TTC549 (cell line): ENCODE data around the gene RASSF7.
"Not testable (repeated sequence)": the region's sequence is repeated elsewhere in the genome, so short reads cannot be mapped to it uniquely, and the experiment has no call there.

Experiments
- FAIRE-seq: peaks from 2 replicates; lab custom pipeline; 2012; peaks lifted over from hg19 to GRCh38; lab: Jason Lieb, UNC

Gene RASSF7

GRCh38 chr11:560305-561147 lies at the start of gene RASSF7, which contains the start of gene LMNTD2:
TSS of gene RASSF7 (plus strand) at chr11:560970. CDS start at chr11:561769, 799 bp downstream.
TSS of gene LMNTD2 (minus strand) at chr11:560738. CDS start at chr11:560716, 22 bp downstream.
- FAIRE-seq, result no peak

- FAIRE-seq, result no peak
Measured at GRCh38 chr11:512761-513595, 47.8 kb upstream of the RASSF7 start.

- FAIRE-seq, result no peak
Measured at GRCh38 chr11:514606-515005, 46.2 kb upstream of the RASSF7 start.

- FAIRE-seq, result no peak
Measured at GRCh38 chr11:515131-515530, 45.6 kb upstream of the RASSF7 start.

- no peak for FAIRE-seq
Measured at GRCh38 chr11:516400-516799, 44.4 kb upstream of the RASSF7 start.

- FAIRE-seq, result not testable (repeated sequence)
Measured at GRCh38 chr11:516918-517685, 43.7 kb upstream of the RASSF7 start.

- FAIRE-seq, result no peak
Measured at GRCh38 chr11:518463-519202, 42.1 kb upstream of the RASSF7 start.

- FAIRE-seq, result no peak
Measured at GRCh38 chr11:520428-521176, 40.2 kb upstream of the RASSF7 start.

GRCh38 chr11:521177-521688 lies 39.5 kb upstream of the RASSF7 start:
- FAIRE-seq, result no peak

- FAIRE-seq, result no peak
Measured at GRCh38 chr11:526192-526591, 34.6 kb upstream of the RASSF7 start.

GRCh38 chr11:528166-528814 lies 32.5 kb upstream of the RASSF7 start:
- no peak for FAIRE-seq

GRCh38 chr11:528815-529727 lies 31.7 kb upstream of the RASSF7 start:
- FAIRE-seq, result no peak

- FAIRE-seq, result no peak
Measured at GRCh38 chr11:529728-530411, 30.9 kb upstream of the RASSF7 start.

- no peak for FAIRE-seq
Measured at GRCh38 chr11:530960-531831, 29.6 kb upstream of the RASSF7 start.

- no peak for FAIRE-seq
Measured at GRCh38 chr11:531919-532526, 28.7 kb upstream of the RASSF7 start.

GRCh38 chr11:532527-532985 lies 28.2 kb upstream of the RASSF7 start:
- FAIRE-seq, result no peak
